T1000 (cell line): ENCODE measurements around the gene HCAR2.
"Not testable (repeated sequence)": the region's sequence is repeated elsewhere in the genome, so short reads cannot be mapped to it uniquely, and the experiment has no call there.

Experiments
- DNase-seq: peaks from one replicate; lab custom pipeline; 2025; ENCODE audit warnings: mixed read lengths; lab: John Stamatoyannopoulos, UW

Gene HCAR2

DNA sequence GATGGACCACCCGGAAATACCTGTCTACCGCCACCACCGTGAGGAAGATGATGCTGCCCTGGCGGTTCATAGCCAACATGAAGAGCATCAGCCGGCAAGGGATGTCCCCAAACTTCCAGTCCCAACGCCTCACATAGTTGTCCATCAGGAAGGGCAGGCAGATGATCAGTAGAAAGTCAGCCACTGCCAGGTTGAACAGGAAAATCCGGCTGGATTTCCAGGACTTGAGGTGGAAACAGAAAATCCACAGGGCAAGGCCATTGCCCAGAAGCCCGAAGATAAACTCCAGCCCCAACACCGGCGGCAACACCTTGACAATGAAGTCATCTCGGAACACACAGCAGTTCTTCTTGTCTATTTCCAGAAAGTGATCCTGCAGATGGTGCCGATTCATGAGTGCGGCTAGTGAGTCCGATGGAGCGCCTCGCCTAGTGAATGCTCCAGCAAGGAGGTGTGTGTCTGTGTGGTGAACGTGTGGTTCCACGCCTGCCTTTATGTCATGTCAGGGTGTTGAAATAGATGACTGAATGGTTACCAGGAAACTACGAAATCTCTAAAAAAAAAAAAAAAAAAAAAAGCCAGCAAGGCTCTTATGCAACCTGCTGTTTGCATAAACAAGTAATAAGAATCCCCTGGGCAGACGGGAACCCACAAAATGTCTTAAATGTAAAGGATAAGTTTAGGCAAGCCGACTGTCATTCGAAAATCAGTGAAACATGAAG, at the start of gene HCAR2:
HCAR2 (minus strand) TSS at position 468 of the 722 bp plus-strand sequence; CDS start at position 394, 74 bp downstream.
- DNase-seq, result not testable (repeated sequence)

DNA sequence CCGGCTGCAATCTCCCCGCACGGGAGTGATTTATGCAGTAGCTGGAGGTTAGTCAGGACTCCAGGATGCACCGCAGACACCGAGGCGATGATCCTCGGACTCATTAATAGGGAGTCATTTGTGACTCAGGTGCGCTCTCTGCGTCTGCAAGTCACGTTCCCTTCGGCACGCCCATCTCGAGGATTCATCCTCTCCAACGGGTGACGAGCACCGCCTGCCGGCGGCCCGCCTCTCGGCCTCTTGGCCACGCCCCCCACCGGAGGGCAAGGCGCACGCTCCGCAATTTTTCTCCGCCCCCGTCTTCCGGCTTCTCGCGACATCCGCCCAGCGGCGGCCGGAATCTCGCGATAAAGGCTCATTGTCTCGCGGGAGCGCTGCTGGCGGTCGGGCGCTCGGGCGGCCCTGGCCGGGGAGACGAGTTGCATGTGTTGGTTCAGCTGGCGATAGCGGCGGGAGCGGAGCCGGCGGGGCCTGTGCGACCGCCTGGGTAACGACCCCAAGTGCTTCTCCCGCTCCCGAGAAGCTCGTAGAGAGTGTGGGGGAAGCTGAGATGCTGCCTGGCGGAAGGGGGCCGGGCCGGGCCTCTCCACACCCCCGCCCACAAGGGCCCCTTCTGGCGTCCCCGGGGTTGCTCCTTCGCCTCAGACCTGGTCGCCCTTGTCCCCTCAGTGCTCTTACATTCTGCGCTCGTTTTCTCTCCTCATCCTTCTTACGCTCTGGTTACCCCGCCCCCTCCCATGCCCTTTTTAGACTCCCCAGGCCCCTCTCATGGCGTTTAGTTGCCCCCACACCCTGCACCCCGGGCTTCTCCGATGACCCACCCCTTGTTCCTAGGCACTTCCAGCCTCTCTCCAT, 49.5 kb upstream of the HCAR2 start, which contains the start of gene DENR:
DENR (plus strand) TSS at position 361 of the 855 bp plus-strand sequence. CDS start 878 bp downstream, outside the sequence.
- peak; percentile 98 for DNase-seq

DNA sequence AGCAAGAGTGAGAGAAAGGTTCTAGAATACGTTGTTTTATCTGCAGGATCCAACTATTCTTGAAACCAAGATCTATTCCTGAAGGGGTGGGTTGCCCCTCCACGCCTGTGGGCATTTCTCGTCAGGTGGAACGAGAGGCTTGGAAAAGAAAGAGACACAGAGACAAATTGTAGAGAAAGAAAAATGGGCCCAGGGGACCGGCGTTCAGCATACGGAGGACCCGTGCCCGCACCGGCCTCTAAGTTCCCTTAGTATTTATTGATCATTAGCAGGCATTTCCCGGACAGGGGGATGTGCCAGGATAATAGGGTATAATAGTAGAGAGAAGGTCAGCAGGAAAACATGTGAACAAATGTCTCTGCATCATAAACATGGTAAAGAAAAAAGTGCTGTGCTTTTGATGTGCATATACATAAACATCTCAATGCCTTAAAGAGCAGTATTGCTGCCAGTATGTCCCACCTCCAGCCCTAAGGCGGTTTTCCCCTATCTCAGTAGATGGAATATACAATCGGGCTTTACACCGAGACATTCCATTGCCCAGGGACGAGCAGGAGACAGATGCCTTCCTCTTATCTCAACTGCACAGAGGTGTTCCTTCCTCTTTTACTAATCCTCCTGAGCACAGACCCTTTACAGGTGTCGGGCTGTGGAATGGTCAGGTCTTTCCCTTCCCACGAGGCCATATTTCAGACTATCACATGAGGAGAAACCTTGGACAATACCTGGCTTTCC, 47.8 kb upstream of the HCAR2 start:
- DNase-seq, result not testable (repeated sequence)

DNA sequence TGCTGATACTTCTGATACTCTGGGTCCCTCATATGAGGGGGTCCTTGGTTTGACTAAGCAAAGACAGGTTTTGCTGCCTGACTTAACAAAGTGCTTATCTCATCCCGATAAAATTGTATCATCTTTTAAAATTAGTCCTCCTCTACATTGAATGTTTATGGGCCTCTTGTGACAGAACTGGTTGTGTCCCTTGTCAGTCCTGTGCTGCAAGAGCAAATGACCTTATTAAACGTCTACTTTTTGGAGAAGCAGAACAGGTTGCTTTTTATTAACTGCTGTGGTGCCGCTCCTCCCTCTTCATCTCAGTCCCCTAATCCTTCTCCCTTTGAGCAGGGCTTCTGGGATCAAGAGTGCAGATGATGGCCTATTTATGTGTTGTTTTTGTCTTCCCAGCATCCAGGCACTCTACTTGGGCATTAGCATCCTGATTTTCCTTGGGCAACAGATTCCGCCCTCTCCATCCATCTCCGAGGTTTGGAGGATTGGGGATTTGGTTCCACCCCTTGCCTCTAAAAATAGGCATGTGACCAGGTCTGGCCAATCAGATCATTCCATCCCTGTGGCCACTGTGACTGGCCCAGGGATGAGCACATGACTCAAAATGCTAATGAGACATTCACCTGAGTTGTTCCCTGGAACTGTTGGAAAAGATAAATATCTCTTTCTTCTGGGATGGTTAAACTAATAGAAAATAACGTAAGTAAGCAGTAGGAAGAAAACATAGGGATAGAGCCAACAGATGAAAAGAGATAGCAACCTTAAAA, 46.6 kb upstream of the HCAR2 start:
- no peak for DNase-seq

DNA sequence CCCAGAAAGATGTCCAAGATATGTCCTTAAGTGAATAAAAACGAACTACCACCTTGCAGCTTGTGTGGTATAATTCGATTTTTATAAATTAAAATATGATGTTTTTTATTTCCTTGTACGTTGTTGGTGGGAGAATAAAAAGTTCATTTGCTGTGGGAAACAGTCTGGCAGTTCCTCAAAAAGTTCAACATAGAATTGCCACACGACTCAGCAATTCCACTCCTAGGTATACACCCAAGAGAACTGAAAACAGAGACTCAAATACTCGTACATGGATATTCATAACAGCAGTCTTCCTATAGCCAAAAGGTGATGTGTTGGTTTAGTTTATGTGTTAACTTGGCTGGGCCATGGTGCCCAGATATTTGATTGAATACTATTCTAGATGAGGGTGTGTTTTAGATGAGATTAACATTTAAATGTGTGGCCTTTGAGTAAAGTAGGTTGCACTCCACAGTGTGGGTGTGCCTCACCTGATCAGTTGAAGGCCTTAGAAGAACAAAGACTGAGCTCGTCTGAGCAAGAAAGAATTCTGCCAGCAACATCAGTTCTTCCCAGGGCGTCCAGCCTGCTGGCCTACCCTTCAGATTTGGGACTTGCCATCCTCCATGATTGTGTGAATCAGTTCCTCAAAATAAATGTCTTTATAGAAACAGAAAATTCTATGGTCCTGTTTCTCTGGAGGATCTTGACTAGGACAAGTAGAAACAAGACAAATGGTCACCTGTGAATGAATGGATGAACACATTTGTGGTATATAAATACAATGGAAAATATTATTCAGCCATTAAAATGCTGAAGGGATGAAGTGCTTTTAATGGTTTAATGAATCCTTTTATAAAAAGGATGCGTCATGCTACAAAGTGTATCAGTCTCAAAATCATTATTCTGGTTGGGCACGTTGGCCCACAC, 44.3 kb upstream of the HCAR2 start:
- DNase-seq, result no peak

DNA sequence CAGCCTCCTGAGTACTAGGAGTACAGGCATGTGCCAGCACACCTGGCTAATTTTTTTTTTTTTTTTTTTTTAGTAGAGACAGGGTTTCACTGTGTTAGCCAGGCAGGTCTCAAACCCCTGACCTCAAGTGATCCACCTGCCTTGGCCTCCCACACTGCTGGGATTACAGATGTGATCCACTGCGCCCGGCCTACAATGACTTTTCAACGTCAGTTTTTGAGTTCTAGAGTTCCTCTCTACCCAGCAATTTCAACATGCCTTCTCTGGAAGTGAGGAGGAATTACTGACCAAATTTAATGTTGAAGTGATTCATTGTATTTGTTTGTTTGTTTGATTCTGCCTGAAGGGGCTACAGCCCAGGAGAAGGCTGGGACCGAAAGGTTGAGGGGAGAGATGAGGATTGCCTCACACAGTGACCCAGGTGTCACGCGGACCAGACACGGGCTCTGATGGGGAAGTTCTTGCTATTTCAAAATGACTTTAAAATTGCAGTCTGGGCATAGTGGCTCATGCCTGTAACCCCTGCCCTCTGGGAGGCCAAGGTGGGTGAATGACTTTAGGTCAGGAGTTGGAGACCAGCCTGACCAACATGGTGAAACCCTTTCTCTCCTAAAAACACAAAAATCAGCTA, 40.9 kb upstream of the HCAR2 start:
- DNase-seq, result no peak

DNA sequence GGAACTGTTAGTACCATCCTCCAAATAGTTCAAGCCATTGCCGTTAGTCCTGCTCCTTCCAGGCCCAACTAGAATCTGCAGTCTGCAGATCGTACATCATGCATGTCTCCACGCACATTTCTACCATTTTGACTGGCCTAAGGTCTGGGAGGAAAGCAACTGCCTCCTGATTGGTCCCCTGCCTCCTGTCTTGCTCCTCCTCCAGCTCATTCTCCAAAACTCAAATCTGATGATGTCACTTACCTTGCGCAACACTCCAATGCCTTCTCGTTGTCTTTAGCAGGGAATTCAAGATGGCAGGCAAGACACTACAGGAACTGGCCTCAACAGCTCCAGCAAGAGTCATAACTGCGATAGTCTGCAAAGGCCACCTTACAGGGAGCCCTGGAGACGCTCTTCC, 37.2 kb upstream of the HCAR2 start:
- DNase-seq, result no peak

DNA sequence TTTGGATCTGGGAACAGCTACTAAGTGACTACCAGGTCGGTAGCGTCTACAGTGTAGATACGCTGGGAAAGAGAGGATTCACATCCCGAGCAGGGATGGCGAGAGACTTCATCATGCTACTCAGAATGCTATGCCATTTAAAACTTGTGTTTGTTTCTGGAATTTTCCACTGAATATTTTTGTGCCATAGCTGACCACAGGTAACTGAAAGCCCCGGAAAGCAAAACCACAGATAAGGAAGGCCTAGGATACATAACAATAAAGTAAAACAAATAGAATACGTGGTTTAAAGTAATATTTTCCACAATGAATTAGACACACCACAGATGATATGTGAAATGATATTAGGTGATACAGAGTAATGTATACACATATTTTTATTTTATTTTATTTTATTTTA, 35.4 kb upstream of the HCAR2 start:
- DNase-seq, result no peak

DNA sequence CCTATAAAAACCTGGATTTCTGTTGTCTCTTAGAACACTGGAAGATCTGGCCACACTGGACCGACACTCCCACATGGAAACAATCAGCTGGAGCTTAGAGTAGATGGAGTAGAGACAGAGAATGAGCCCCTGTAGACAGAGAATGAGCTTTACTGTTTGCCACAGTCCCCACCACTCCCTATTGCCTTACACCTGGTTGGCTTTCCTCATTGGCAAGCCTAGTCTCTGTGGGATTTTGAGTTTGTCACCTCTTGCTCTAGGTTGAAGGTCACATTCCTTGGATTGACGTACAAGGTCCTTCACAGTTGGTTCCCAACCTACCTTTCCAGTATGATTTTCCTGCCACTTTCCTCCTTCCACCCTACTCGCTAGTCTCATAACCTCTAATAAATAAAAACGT, 29.5 kb upstream of the HCAR2 start:
- DNase-seq, result no peak

DNA sequence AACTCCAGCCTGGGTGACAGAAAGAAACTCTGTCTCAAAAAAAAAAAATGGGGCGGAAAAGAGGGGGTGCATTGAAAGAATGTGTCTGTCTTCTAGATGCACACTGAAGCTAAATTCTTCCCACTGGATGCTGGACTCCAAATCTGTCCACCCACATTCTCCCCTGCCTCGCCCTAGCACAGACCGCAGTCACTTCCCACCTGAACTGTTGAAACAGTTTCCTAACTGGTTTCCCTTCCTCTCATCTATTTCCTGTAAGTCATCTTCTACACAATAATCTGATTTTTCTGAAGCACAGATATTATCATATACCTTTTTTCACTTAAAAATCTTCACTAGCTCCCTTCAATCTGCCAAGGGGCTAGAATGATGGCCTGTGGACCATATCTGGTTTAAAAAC, 29.0 kb upstream of the HCAR2 start:
- DNase-seq, result no peak

DNA sequence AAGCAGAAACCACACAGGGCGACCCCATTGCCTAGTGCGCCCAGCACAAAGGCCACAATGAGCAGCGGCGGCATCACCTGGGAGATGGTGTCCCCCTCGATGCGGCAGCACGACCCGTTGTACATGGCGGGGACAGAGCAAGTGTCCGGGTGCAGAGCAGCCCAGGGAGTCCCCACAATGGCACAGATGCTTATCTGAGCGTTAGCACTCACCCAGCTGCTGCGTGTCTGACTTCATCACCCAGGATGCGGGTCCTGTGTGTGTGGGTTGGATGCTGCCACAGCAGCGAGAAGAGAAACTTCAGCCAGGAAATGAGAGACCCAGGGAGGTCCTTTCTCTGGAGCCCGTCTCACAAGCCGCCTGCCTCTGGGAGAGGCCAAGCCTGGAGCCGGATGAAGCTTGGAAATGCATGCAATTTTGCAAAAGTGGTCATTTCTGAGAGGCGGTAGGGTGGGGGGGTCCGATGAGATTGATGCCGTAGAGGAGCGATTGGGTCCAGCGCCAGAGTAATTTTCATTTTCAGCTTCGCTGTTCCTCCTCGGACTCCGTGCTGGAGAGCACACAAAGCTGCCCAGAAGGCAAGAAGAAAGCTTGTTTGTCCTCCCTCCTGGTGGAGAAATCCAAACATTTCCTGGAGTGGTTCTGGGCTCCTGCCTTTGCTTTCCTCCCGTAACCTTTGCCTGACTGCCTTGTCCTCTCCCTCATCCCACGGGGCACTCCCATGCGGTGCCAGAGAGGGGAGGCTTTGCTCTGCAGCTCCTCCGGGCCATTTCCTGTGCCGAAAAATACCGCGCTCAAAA, 27.3 kb upstream of the HCAR2 start, which contains the start of gene HCAR1:
HCAR1 (minus strand) TSS at position 630 of the 800 bp plus-strand sequence; CDS start at position 125, 505 bp downstream.
- DNase-seq, result no peak

DNA sequence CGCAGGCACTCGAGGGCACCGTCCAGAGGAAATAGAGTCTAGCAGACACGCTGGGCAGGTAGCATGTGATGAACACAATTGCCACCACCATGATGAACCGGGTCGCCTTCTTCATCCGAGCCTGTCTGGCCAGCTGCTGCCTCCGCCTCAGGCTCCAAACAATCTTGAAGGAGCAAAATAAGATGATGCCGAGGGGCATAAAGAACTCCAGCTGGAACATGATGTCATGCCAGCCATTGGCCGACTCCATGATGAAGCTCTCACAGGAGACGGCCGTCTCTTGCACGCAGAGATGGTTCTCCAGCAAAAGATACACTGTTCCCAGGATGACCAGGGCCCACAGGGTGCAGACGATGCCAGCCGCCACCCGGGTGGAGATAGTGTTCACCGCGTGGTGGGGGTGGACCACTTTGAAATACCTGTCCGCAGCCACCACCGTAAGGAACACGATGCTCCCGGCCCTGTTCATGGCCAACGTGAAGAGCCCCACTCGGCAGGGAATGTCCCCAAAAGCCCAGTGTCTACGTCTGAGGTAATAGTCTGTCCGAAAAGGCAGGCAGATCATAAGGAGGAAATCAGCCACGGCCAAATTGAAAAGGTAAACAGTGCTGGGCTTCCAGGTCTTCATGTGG, 26.5 kb upstream of the HCAR2 start:
- no peak for DNase-seq

DNA sequence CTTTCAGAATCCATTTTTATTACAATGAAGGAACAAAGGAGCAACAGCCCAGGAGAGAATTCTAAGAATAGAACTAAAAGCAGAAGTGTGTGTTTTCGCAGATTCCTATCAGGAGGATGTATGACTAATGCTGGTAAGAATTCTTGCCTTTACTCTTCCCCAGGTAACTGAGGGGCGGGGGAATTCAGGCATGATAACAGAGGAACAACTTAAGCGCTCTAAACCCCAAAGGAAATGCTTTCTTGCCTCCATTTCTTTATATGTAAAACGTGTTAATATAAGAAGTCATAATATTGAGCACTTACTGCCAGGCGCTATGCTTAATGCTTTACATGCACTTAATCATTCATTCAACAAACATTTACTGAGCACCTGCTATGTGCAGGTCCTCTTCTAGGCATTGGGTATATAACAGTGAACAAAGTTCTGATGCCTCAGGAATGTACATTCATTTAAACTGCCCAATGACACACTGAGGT, 23.0 kb upstream of the HCAR2 start:
- no peak for DNase-seq

DNA sequence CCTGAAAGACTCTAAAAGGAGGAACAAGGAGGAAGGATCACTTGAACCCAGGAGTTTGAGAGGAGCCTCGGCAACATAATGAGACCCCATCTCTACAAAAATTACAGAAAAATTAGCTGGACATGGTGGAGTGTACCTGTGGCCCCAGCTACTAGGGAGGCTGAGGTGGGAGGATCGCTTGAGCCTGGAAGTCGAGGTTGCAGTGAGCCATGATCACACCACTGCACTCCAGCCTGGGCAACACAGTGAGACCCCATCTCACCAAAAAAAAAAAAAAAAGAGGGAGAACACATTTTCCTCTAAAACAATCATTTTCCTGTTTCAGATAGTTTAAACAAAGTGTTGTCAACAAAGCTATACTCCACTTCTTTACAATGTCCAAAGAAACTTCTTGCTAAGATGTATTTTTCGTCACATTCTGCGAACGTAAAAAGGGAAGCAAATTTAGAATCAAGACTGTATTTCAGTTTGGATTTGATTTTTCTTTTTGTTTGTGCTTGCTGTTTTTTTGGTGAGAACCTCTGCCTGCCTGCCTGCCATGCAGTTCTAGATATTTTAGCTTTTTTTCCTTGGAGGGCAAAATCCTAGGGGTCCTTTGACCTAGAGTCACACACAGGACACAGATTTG, 22.4 kb upstream of the HCAR2 start:
- DNase-seq, result no peak

DNA sequence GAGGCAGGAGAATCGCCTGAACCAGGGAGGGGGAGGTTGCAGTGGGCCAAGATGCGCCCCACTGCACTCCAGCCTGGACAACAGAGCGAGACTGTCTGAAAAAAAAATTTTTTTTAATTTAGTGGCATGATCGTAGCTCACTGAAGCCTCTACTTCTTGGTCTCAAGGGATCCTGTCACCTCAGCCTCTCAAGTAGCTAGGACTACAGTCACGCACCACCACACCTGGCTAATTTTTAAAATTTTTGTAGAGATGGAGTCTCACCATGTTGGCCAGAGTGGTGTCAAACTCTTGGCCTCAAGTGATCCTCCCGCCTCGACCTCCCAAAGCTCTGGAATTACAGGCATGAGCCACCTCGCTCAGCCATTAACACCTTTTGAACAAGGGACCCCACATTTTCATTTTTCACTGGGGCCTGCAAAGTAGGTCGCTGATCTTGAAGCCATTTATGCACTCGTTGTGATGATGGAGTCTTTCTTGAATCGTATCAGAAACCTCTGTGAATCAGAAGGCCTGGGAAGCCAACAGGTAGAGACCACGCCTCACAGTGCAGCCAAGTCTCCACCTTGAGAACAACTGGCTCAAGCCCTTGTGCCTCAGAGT, 21.6 kb upstream of the HCAR2 start:
- no peak for DNase-seq

DNA sequence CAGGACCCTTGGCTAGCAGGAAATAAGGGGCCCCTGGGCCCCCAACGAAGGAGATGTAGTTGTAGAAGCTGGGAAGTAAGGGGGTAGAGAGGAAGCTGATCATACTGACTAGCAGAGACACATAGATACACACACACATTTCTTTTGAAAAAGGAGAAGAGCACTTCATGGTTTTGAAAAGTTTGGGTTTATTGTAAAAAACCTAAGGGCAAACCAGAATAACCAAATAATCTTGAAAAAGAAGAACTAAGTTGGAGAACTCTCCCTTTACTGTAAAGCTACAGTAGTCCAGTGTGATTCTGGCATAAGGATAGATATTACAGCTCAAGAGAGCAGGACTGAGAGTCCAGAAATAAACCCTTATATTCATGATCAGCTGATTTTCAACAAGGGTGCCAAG, 19.2 kb upstream of the HCAR2 start:
- DNase-seq, result no peak

DNA sequence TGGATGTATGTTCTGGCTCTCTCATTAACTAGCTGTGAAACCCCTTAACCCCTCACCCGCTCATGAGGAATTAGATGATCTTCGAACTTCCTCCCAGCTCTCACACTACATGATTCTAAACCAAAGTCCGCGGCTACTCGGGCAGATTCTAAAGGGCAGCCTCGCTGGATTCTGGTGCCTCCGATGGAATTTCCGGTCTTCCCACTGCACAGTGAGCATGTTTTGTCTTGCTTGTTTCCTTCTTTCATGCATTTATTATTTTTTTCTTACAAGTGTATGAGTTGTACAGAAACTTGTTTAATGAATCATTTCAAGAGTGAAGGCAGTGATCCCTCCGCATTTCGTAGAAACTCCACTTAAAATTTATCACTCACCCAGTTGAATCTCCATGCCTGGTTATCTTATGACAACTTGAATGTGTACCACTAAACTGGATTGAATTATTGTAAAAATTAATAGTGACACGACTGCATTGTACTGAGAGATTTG, 17.9 kb upstream of the HCAR2 start:
- DNase-seq, result no peak
